Neural cell (in vitro differentiated cells): ENCODE measurements around the gene PMEL. TPM values are rescaled to one million over a fixed set of nuclear protein-coding genes. Genes with fewer than 3 reads are reported as not detected.

Source experiments
- H2AFZ ChIP-seq: fragments of 200-600, 300-800 bp; sonication (generic), shearing (Covaris generic); 2 replicates; pipeline ENCODE4 v1.6.0; 2014; ENCODE audit warnings: low read depth, mild to moderate bottlenecking, antibody characterized with exemption, low read length, moderate library complexity
- H3F3A ChIP-seq: fragments of 200-600 bp; shearing (Covaris generic); 2 replicates; pipeline ENCODE4 v1.6.1; 2016; ENCODE audit warnings: mild to moderate bottlenecking, moderate library complexity, mixed read lengths, antibody characterized with exemption, low read length; ENCODE audit not compliant: insufficient read depth, poor library complexity, severe bottlenecking
- H3K27ac ChIP-seq: fragments of 200-600, 300-800 bp; sonication (generic), shearing (Covaris generic); 2 replicates; pipeline ENCODE4 v1.5.1; 2014; ENCODE audit warnings: mild to moderate bottlenecking, low read length, moderate library complexity
- H3K27me3 ChIP-seq: fragments of 300-800, 200-600 bp; sonication (generic), shearing (Covaris generic); 2 replicates; pipeline ENCODE4 v1.6.0; 2014; ENCODE audit warnings: mild to moderate bottlenecking, low read depth, low read length, moderate library complexity; ENCODE audit not compliant: insufficient read depth
- H3K36me3 ChIP-seq: fragments of 300-800, 200-600 bp; sonication (generic), shearing (Covaris generic); 2 replicates; pipeline ENCODE4 v1.5.1; 2014; ENCODE audit warnings: mild to moderate bottlenecking, antibody characterized with exemption, low read length, moderate library complexity; ENCODE audit not compliant: insufficient read depth
- H3K4me2 ChIP-seq: fragments of 300-800, 200-600 bp; sonication (generic), shearing (Covaris generic); 2 replicates; pipeline ENCODE4 v1.6.0; 2014; ENCODE audit warnings: mild to moderate bottlenecking, low read length
- H3K4me3 ChIP-seq: fragments of 300-800, 200-600 bp; sonication (generic), shearing (Covaris generic); 2 replicates; pipeline ENCODE4 v1.5.1; 2014; ENCODE audit warnings: mild to moderate bottlenecking, low read length, moderate library complexity
- H3K79me2 ChIP-seq: fragments of 200-600 bp; shearing (Covaris generic); replicated peaks from 2 replicates; pipeline ENCODE4 v1.6.0; 2014; ENCODE audit warnings: mild to moderate bottlenecking, low read length, moderate library complexity; ENCODE audit not compliant: insufficient read depth
- H3K9ac ChIP-seq: fragments of 300-800, 200-600 bp; sonication (generic), shearing (Covaris generic); 2 replicates; pipeline ENCODE4 v1.6.1; 2016; ENCODE audit warnings: mild to moderate bottlenecking, low read length, mixed read lengths
- H3K9me2 ChIP-seq: fragments of 200-600 bp; shearing (Covaris generic); 2 replicates; pipeline ENCODE4 v1.6.1; 2016; ENCODE audit warnings: mild to moderate bottlenecking, low read length, mixed read lengths; ENCODE audit not compliant: insufficient read depth
- H3K9me3 ChIP-seq: fragments of 200-600, 300-800 bp; sonication (generic), shearing (Covaris generic); 2 replicates; pipeline ENCODE4 v1.6.1; 2016; ENCODE audit warnings: mild to moderate bottlenecking, mixed run types, low read length, moderate library complexity, mixed read lengths
- H4K20me1 ChIP-seq: fragments of 200-600 bp; shearing (Covaris generic); 2 replicates; pipeline ENCODE4 v1.6.1; 2016; ENCODE audit warnings: mild to moderate bottlenecking, mixed run types; ENCODE audit not compliant: insufficient read depth
- EP300 ChIP-seq: fragments of 450-650 bp; conservative IDR thresholded peaks from 2 replicates; pipeline ENCODE4 v1.6.1; 2014; ENCODE audit warnings: antibody characterized with exemption, mild to moderate bottlenecking, moderate library complexity; ENCODE audit not compliant: poor library complexity, severe bottlenecking
- EZH2 ChIP-seq: fragments of 200-600, 300-800 bp; shearing (Covaris generic), sonication (generic); IDR thresholded peaks from 2 replicates; pipeline ENCODE4 v1.6.1; 2014; ENCODE audit warnings: antibody characterized with exemption, low read length, borderline replicate concordance, mild to moderate bottlenecking; ENCODE audit not compliant: insufficient read depth, poor library complexity, severe bottlenecking
- MXI1 ChIP-seq: fragments of 450-650 bp; conservative IDR thresholded peaks from 2 replicates; pipeline ENCODE4 v1.6.1; 2014; ENCODE audit warnings: antibody characterized with exemption, mild to moderate bottlenecking; ENCODE audit not compliant: poor library complexity, severe bottlenecking
- POLR2AphosphoS5 ChIP-seq: IDR thresholded peaks from 2 replicates; pipeline ENCODE4 v1.6.1; 2012
- RAD21 ChIP-seq: fragments of 450-650 bp; conservative IDR thresholded peaks from 2 replicates; pipeline ENCODE4 v1.6.1; 2014; ENCODE audit warnings: antibody characterized with exemption, mild to moderate bottlenecking, moderate library complexity
- REST ChIP-seq: IDR thresholded peaks from 2 replicates; pipeline ENCODE4 v1.6.1; 2012; ENCODE audit warnings: borderline replicate concordance
- SMC3 ChIP-seq: fragments of 450-650 bp; conservative IDR thresholded peaks from 2 replicates; pipeline ENCODE4 v1.6.1; 2014; ENCODE audit warnings: antibody characterized with exemption, mild to moderate bottlenecking, moderate library complexity; ENCODE audit not compliant: poor library complexity
- TAF1 ChIP-seq: IDR thresholded peaks from 2 replicates; pipeline ENCODE4 v1.6.1; 2012; ENCODE audit warnings: low read depth
- polyA plus RNA-seq: library from polyadenylated mRNA; depleted of rRNA; stranded (reverse); fragments of >200 nt; gene quantifications from 2 replicates; pipeline ENCODE4 v1.2.3, GENCODE V29; 2014
- TF ChIP-seq, protein P1 (sequence below): fragments of 450-650 bp; IDR thresholded peaks from 2 replicates; pipeline ENCODE4 v1.5.1; 2014; ENCODE audit warnings: antibody characterized with exemption, mild to moderate bottlenecking, moderate library complexity; ENCODE audit not compliant: poor library complexity, severe bottlenecking

Gene PMEL
- polyA plus RNA-seq, 1 donor from 2014 or later, result not detected

DNA sequence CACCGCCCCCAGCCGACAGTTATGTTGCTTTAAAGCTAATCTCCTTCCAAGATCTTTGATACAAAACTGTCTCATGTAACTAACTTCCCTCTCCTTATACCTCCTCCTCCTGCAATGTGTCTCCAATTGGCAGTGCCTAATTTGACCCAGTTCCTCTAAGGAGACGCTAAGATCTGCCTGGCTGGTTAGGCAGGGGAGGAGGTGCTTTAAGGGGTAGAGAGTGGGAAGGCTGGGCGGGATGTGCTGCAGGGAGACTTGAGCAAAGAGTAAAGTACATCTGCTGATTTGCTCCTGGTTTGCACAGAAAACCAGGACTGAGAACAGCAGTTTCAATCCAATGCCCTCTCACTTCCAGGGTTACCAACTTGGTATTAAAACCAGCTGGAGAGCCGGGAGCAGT, 47.6 kb upstream of the PMEL start:
- Histone ChIP-seq H3K9ac (no peak overlapping the region), H3K27ac (no peak overlapping the region), H3K9me3 (no peaks in the 10 kb centered on the region), H3K4me2 (no peak overlapping the region), H3K27me3 (no peaks in the 10 kb centered on the region), H4K20me1 (no peaks in the 10 kb centered on the region), H3K4me3 (no peak overlapping the region), H2AFZ (no peak overlapping the region), H3F3A (no peaks in the 10 kb centered on the region), H3K9me2 (no peaks in the 10 kb centered on the region), H3K79me2 (peaks cover 9% of the 10 kb centered on the region), H3K36me3 (no peaks in the 10 kb centered on the region)
- TF ChIP-seq TAF1 (no peak), EP300 (no peak), MXI1 (no peak), RAD21 (no peak), POLR2AphosphoS5 (no peak), SMC3 (no peak), REST (no peak), EZH2 (no peak)
- TF ChIP-seq, protein P1, sequence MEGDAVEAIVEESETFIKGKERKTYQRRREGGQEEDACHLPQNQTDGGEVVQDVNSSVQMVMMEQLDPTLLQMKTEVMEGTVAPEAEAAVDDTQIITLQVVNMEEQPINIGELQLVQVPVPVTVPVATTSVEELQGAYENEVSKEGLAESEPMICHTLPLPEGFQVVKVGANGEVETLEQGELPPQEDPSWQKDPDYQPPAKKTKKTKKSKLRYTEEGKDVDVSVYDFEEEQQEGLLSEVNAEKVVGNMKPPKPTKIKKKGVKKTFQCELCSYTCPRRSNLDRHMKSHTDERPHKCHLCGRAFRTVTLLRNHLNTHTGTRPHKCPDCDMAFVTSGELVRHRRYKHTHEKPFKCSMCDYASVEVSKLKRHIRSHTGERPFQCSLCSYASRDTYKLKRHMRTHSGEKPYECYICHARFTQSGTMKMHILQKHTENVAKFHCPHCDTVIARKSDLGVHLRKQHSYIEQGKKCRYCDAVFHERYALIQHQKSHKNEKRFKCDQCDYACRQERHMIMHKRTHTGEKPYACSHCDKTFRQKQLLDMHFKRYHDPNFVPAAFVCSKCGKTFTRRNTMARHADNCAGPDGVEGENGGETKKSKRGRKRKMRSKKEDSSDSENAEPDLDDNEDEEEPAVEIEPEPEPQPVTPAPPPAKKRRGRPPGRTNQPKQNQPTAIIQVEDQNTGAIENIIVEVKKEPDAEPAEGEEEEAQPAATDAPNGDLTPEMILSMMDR, result no peak

DNA sequence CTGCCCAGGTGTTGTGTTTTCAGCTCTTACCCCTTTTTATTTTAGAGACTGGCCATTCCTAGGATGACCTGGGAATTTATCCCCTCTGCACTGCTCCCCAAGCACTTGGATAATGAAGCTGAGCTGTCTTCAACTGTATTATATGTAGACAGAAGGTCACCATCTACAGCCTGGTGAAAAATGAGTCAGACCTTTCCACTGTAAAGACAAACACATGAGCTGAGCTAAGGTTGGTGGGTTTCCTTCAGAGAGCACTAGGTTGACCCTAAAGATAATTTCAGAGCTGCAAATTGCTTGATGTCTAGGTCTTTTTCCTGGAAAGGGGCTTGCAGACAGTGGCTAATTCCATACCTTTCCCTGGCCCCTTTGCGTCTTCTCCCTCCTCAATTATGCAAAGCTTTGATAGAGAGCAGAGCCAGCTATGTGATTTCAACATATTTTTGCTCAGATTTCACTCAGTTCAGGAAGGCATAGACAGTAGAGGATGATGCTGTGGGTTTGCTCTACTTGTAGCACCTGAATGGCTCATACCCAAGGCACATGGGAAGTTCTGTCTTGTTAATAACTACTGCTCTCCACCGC, 45.8 kb upstream of the PMEL start:
- Histone ChIP-seq H3K4me2 (no peak overlapping the region), H3K9ac (no peak overlapping the region), H3K27ac (no peak overlapping the region), H3K4me3 (no peak overlapping the region), H3K9me3 (no peaks in the 10 kb centered on the region), H3K9me2 (no peaks in the 10 kb centered on the region), H3F3A (no peaks in the 10 kb centered on the region), H4K20me1 (no peaks in the 10 kb centered on the region), H3K79me2 (no peaks in the 10 kb centered on the region), H3K36me3 (no peaks in the 10 kb centered on the region), H2AFZ (no peak overlapping the region), H3K27me3 (no peaks in the 10 kb centered on the region)
- TF ChIP-seq, protein P1, result no peak
- TF ChIP-seq SMC3, result no peak
- no peak for TF ChIP-seq EZH2
- no peak for TF ChIP-seq EP300
- TF ChIP-seq RAD21, result no peak
- no peak for TF ChIP-seq POLR2AphosphoS5
- TF ChIP-seq REST, result no peak
